HepG2 (cell line): Measurements from ENCODE around the gene APOC1. TPM values are rescaled to one million over a fixed set of nuclear protein-coding genes. Genes with fewer than 3 reads are reported as not detected.

Experiments used
- CREM ChIP-seq, 2 experiments: sonication (generic) in 1 of 2; formaldehyde crosslinking in 1 of 2; IDR thresholded peaks; 2 replicates each; pipeline versions ENCODE4 v1.4.0 to v1.6.1; 2016 to 2020; ENCODE audit warnings: antibody characterized with exemption in 1 of 2, mild to moderate bottlenecking in 1 of 2, missing genetic modification reagents in 1 of 2
- EP300 ChIP-seq, 3 experiments: sonication (generic) in 1 of 3; formaldehyde crosslinking in 1 of 3; IDR thresholded peaks; 2 replicates each; pipeline versions ENCODE4 v1.5.1 to v1.6.1; 2011 to 2020; ENCODE audit warnings: low read depth in 2 of 3, low read length in 2 of 3, borderline replicate concordance in 1 of 3, improper control_type of control experiment in 1 of 3, mild to moderate bottlenecking in 1 of 3, missing genetic modification reagents in 1 of 3, moderate library complexity in 1 of 3
- FIP1L1 ChIP-seq: fragments of 200-400 bp; formaldehyde crosslinking; IDR thresholded peaks from 2 replicates; pipeline ENCODE4 v1.6.1; 2018; ENCODE audit warnings: low read depth, mild to moderate bottlenecking, low read length, moderate library complexity, borderline replicate concordance; ENCODE audit not compliant: insufficient read depth
- FOSL2 ChIP-seq: sonication (generic); formaldehyde crosslinking; IDR thresholded peaks from 2 replicates; pipeline ENCODE4 v1.4.0; 2020; ENCODE audit warnings: missing genetic modification reagents
- HDAC1 ChIP-seq: sonication (generic); formaldehyde crosslinking; IDR thresholded peaks from 2 replicates; pipeline ENCODE4 v1.5.1; 2020; ENCODE audit warnings: mild to moderate bottlenecking, missing genetic modification reagents
- MAFF ChIP-seq: IDR thresholded peaks from 2 replicates; pipeline ENCODE4 v1.6.1; 2011; ENCODE audit warnings: low read depth, low read length, improper control_type of control experiment
- MIER2 ChIP-seq: IDR thresholded peaks from 2 replicates; pipeline ENCODE4 v1.6.1; 2016; ENCODE audit warnings: missing biosample characterization, missing genetic modification reagents
- RFX1 ChIP-seq: fragments of 450-650 bp; IDR thresholded peaks from 2 replicates; pipeline ENCODE4 v1.6.1; 2017
- RNF2 ChIP-seq: fragments of 450-650 bp; conservative IDR thresholded peaks from 2 replicates; pipeline ENCODE4 v1.6.1; 2016; ENCODE audit warnings: low read depth
- RXRA ChIP-seq: sonication (generic); formaldehyde crosslinking; IDR thresholded peaks from 2 replicates; pipeline ENCODE4 v1.5.1; 2020; ENCODE audit warnings: missing genetic modification reagents
- SALL1 ChIP-seq: sonication (generic); formaldehyde crosslinking; IDR thresholded peaks from 2 replicates; pipeline ENCODE4 v1.8.0; 2022; ENCODE audit warnings: mild to moderate bottlenecking, missing genetic modification reagents
- SIX4 ChIP-seq: sonication (generic); formaldehyde crosslinking; IDR thresholded peaks from 2 replicates; pipeline ENCODE4 v1.4.0; 2020; ENCODE audit warnings: missing genetic modification reagents
- TEAD3 ChIP-seq: optimal IDR thresholded peaks from 2 replicates; pipeline ENCODE3; 2016; ENCODE audit warnings: borderline replicate concordance
- TOE1 ChIP-seq: sonication (generic); formaldehyde crosslinking; IDR thresholded peaks from 2 replicates; pipeline ENCODE4 v1.4.0; 2020; ENCODE audit warnings: mild to moderate bottlenecking, missing genetic modification reagents
- ZNF263 ChIP-seq: sonication (generic); formaldehyde crosslinking; IDR thresholded peaks from 2 replicates; pipeline ENCODE4 v1.4.0; 2020; ENCODE audit warnings: missing genetic modification reagents
- ZNF3 ChIP-seq: IDR thresholded peaks from 2 replicates; pipeline ENCODE4 v1.7.0; 2017; ENCODE audit warnings: inconsistent platforms
- ZNF34 ChIP-seq: sonication (generic); formaldehyde crosslinking; IDR thresholded peaks from 2 replicates; pipeline ENCODE4 v1.4.0; 2020; ENCODE audit warnings: mild to moderate bottlenecking, missing genetic modification reagents, borderline replicate concordance
- ZNF430 ChIP-seq: sonication (generic); formaldehyde crosslinking; IDR thresholded peaks from 2 replicates; pipeline ENCODE4 v1.9.0; 2021; ENCODE audit warnings: mild to moderate bottlenecking, missing genetic modification reagents
- ZNF569 ChIP-seq: sonication (generic); formaldehyde crosslinking; IDR thresholded peaks from 2 replicates; pipeline ENCODE4 v1.5.0; 2020; ENCODE audit warnings: mild to moderate bottlenecking, missing genetic modification reagents, moderate library complexity, borderline replicate concordance
- ZNF629 ChIP-seq: sonication (generic); formaldehyde crosslinking; conservative IDR thresholded peaks from 2 replicates; pipeline ENCODE4 v1.5.0; 2020; ENCODE audit warnings: missing genetic modification reagents
- polyA plus RNA-seq, 8 experiments: library from polyadenylated mRNA; depleted of rRNA in 3 of 8; stranded (reverse) in 7 of 8; unstranded in 1 of 8; fragments of >200 nt; fragmentation: Illumina TruSeq in 4 of 8; extraction: Trizol in 4 of 8; gene quantifications; 2 replicates each; pipeline versions ENCODE4 v1.2.1 to v1.2.3, GENCODE V29; 2011 to 2016; ENCODE audit warnings: low read depth in 4 of 8, missing spikeins in 1 of 8, mixed read lengths in 1 of 8; ENCODE audit not compliant: insufficient read depth in 1 of 8
- total RNA-seq, 5 experiments: library from RNA; depleted of rRNA; stranded (reverse); fragments of >200 nt; fragmentation: Illumina TruSeq; extraction: Trizol; gene quantifications; 2 replicates each; pipeline ENCODE4 v1.2.3, GENCODE V29; 2016; ENCODE audit warnings: low read depth in 1 of 5
- TF ChIP-seq, protein P1 (sequence below): sonication (generic); formaldehyde crosslinking; IDR thresholded peaks from 2 replicates; pipeline ENCODE4 v1.5.0; 2020; ENCODE audit warnings: mild to moderate bottlenecking, missing genetic modification reagents, moderate library complexity
- TF ChIP-seq, protein P2 (sequence below): sonication (generic); IDR thresholded peaks from 2 replicates; pipeline ENCODE4 v1.6.1; 2016; ENCODE audit warnings: low read depth, borderline replicate concordance
- TF ChIP-seq, protein P3 (sequence below): sonication (generic); formaldehyde crosslinking; IDR thresholded peaks from 2 replicates; pipeline ENCODE4 v1.4.0; 2020; ENCODE audit warnings: missing genetic modification reagents, borderline replicate concordance

APOC1 gene
- total and polyA plus RNA-seq, 2 of the 13 experiments (the other 11 are each of a cell fraction or from before 2014, with no cell fraction given), result 600 to 1,235 TPM

DNA sequence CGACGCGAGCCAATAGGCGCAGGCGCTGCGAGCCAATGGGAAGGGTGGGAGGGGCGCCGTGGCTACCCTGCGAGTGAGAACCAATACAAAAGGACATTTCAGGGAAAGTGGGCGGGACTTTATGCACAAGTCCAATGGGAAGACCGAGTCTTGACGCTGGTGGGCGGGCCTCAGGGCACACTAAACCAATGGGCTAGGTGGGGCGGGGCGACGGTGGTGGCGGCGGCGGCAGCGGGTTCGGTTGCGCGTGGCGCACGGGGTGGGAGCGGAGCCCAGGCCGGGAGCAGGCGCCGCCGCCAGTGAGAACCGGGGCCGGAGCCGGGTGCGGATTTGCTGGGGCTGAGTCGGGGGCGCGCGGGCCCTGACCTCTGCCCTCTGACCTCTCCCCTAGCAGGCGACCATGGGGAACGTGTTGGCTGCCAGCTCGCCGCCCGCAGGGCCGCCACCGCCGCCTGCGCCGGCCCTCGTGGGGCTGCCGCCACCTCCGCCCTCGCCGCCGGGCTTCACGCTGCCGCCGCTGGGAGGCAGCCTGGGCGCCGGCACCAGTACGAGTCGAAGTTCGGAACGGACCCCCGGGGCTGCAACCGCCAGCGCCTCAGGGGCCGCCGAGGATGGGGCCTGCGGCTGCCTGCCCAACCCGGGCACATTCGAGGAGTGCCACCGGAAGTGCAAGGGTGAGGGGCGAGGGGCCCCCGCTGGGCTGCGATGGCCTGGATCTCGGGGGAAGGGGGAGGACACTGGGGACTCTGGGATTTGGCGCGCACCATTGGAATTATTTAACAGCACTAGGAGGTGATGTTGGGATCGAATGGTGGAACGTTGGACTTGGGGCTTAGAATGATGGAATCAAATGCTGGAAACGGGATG lies 23.2 kb upstream of the APOC1 start, which contains the start of gene TOMM40 (continued):
- TF ChIP-seq FIP1L1 (no peak), ZNF569 (CRISPR knock-in tag) (no peak), RXRA (no peak; the same call in 1 of the 2 replicates), EP300 (IDR thresholded peaks at IDR 0.05; ENCODE audit: low read depth in 2 of 2, low read length in 2 of 2) (no peak), EP300 (CRISPR knock-in tag; IDR thresholded peaks at IDR 0.05; ENCODE audit: borderline replicate concordance) (no peak), RNF2 (0 out of 2 replicates have a peak, but pooled peaks have one; percentile 45), ZNF263 (CRISPR knock-in tag) (no peak), CREM (IDR thresholded peaks at IDR 0.05) (peak; percentile 76), CREM (CRISPR knock-in tag; IDR thresholded peaks at IDR 0.05) (no peak), ZNF3 (CRISPR knock-in tag) (no peak), MAFF (no peak), TEAD3 (CRISPR knock-in tag) (no peak), HDAC1 (CRISPR knock-in tag) (peak; percentile 59), ZNF34 (no peak), ZNF430 (no peak), SIX4 (no peak), SALL1 (CRISPR knock-in tag) (no peak), ZNF629 (CRISPR knock-in tag) (no peak), FOSL2 (CRISPR knock-in tag) (no peak; the same call in 1 of the 2 replicates), RFX1 (no peak), MIER2 (CRISPR knock-in tag) (no peak), TOE1 (CRISPR knock-in tag) (no peak)
- TF ChIP-seq, protein P1, sequence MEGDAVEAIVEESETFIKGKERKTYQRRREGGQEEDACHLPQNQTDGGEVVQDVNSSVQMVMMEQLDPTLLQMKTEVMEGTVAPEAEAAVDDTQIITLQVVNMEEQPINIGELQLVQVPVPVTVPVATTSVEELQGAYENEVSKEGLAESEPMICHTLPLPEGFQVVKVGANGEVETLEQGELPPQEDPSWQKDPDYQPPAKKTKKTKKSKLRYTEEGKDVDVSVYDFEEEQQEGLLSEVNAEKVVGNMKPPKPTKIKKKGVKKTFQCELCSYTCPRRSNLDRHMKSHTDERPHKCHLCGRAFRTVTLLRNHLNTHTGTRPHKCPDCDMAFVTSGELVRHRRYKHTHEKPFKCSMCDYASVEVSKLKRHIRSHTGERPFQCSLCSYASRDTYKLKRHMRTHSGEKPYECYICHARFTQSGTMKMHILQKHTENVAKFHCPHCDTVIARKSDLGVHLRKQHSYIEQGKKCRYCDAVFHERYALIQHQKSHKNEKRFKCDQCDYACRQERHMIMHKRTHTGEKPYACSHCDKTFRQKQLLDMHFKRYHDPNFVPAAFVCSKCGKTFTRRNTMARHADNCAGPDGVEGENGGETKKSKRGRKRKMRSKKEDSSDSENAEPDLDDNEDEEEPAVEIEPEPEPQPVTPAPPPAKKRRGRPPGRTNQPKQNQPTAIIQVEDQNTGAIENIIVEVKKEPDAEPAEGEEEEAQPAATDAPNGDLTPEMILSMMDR, result peak; percentile 24; the same call in 1 of the 2 replicates
- TF ChIP-seq, protein P2, sequence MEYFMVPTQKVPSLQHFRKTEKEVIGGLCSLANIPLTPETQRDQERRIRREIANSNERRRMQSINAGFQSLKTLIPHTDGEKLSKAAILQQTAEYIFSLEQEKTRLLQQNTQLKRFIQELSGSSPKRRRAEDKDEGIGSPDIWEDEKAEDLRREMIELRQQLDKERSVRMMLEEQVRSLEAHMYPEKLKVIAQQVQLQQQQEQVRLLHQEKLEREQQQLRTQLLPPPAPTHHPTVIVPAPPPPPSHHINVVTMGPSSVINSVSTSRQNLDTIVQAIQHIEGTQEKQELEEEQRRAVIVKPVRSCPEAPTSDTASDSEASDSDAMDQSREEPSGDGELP, result no peak
- TF ChIP-seq, protein P3, sequence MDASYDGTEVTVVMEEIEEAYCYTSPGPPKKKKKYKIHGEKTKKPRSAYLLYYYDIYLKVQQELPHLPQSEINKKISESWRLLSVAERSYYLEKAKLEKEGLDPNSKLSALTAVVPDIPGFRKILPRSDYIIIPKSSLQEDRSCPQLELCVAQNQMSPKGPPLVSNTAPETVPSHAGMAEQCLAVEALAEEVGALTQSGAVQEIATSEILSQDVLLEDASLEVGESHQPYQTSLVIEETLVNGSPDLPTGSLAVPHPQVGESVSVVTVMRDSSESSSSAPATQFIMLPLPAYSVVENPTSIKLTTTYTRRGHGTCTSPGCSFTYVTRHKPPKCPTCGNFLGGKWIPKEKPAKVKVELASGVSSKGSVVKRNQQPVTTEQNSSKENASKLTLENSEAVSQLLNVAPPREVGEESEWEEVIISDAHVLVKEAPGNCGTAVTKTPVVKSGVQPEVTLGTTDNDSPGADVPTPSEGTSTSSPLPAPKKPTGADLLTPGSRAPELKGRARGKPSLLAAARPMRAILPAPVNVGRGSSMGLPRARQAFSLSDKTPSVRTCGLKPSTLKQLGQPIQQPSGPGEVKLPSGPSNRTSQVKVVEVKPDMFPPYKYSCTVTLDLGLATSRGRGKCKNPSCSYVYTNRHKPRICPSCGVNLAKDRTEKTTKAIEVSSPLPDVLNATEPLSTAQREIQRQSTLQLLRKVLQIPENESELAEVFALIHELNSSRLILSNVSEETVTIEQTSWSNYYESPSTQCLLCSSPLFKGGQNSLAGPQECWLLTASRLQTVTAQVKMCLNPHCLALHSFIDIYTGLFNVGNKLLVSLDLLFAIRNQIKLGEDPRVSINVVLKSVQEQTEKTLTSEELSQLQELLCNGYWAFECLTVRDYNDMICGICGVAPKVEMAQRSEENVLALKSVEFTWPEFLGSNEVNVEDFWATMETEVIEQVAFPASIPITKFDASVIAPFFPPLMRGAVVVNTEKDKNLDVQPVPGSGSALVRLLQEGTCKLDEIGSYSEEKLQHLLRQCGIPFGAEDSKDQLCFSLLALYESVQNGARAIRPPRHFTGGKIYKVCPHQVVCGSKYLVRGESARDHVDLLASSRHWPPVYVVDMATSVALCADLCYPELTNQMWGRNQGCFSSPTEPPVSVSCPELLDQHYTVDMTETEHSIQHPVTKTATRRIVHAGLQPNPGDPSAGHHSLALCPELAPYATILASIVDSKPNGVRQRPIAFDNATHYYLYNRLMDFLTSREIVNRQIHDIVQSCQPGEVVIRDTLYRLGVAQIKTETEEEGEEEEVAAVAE (CRISPR knock-in tag), result peak; percentile 99
